Loucy (cell line): ENCODE data around the gene AKAP1.

Source experiments
- H2AFZ ChIP-seq: fragments of 200-600 bp; sonication (generic); 2 replicates; pipeline ENCODE4 v1.6.0; 2016; ENCODE audit warnings: antibody characterized with exemption, mild to moderate bottlenecking, low read length, moderate library complexity
- H3F3A ChIP-seq: fragments of 200-600 bp; 2 replicates; pipeline ENCODE4 v1.6.0; 2016; ENCODE audit warnings: antibody characterized with exemption, low read depth, mild to moderate bottlenecking
- H3K27me3 ChIP-seq: fragments of 200-600 bp; sonication (generic); 2 replicates; pipeline ENCODE4 v1.6.1; 2014; ENCODE audit warnings: low read length, mild to moderate bottlenecking; ENCODE audit not compliant: insufficient read depth, poor library complexity, severe bottlenecking
- H3K36me3 ChIP-seq: fragments of 200-600 bp; sonication (generic); 2 replicates; pipeline ENCODE4 v1.6.1; 2016; ENCODE audit warnings: low read length; ENCODE audit not compliant: insufficient read depth
- H3K4me1 ChIP-seq: fragments of 200-600 bp; sonication (generic); 2 replicates; pipeline ENCODE4 v1.5.1; 2014; ENCODE audit warnings: low read length, mild to moderate bottlenecking; ENCODE audit not compliant: insufficient read depth, poor library complexity, severe bottlenecking
- H3K4me2 ChIP-seq: fragments of 200-600 bp; sonication (generic); 2 replicates; pipeline ENCODE4 v1.6.0; 2014; ENCODE audit warnings: antibody characterized with exemption, low read length, low read depth, mild to moderate bottlenecking; ENCODE audit not compliant: poor library complexity, severe bottlenecking
- H3K4me3 ChIP-seq: fragments of 200-600 bp; sonication (generic); 2 replicates; pipeline ENCODE4 v1.5.1; 2014; ENCODE audit warnings: low read length, mild to moderate bottlenecking, mixed read lengths; ENCODE audit not compliant: poor library complexity, severe bottlenecking
- H3K79me2 ChIP-seq: fragments of 200-600 bp; sonication (generic); 2 replicates; pipeline ENCODE4 v1.6.1; 2014; ENCODE audit warnings: low read length; ENCODE audit not compliant: insufficient read depth
- H3K9ac ChIP-seq: fragments of 200-600 bp; sonication (generic); 2 replicates; pipeline ENCODE4 v1.6.0; 2014; ENCODE audit warnings: mild to moderate bottlenecking, low read depth, low read length, moderate library complexity; ENCODE audit not compliant: poor library complexity, severe bottlenecking
- H3K9me2 ChIP-seq: fragments of 200-600 bp; sonication (generic); replicated peaks from 2 replicates; pipeline ENCODE4 v1.6.1; 2016; ENCODE audit warnings: low read depth, low read length, mixed read lengths
- H3K9me3 ChIP-seq: fragments of 200-600 bp; sonication (generic); 2 replicates; pipeline ENCODE4 v1.6.1; 2014; ENCODE audit warnings: mild to moderate bottlenecking, antibody characterized with exemption, low read length, low read depth; ENCODE audit not compliant: insufficient read depth
- H4K20me1 ChIP-seq: fragments of 200-600 bp; sonication (generic); 2 replicates; pipeline ENCODE4 v1.6.0; 2014; ENCODE audit warnings: antibody characterized with exemption, low read length, mild to moderate bottlenecking; ENCODE audit not compliant: insufficient read depth, poor library complexity, severe bottlenecking
- CTCF ChIP-seq: fragments of 200-600 bp; sonication (generic); conservative IDR thresholded peaks from 2 replicates; pipeline ENCODE4 v1.5.1; 2014; ENCODE audit warnings: mild to moderate bottlenecking, antibody characterized with exemption, low read length
- EZH2phosphoT487 ChIP-seq: fragments of 200-600 bp; IDR thresholded peaks from 2 replicates; pipeline ENCODE4 v1.6.1; 2018; ENCODE audit warnings: antibody characterized with exemption, mild to moderate bottlenecking, moderate library complexity, borderline replicate concordance

The AKAP1 gene

DNA sequence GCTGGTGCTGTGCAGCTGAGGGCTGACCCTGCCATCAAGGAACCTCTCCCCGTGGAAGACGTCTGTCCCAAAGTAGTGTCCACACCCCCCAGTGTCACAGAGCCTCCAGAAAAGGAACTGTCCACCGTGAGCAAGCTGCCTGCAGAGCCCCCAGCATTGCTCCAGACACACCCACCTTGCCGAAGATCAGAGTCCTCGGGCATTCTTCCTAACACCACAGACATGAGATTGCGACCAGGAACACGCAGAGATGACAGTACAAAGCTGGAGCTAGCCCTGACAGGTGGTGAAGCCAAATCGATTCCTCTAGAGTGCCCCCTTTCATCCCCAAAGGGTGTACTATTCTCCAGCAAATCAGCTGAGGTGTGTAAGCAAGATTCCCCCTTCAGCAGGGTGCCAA is 20.5 kb downstream of the AKAP1 start:
- peaks cover 5% of the 10 kb centered on the region for H4K20me1 ChIP-seq
- no peaks in the 10 kb centered on the region for H3K9me2 ChIP-seq
- no peak overlapping the region for H3K9ac ChIP-seq
- H3K79me2 ChIP-seq, result peaks cover 33% of the 10 kb centered on the region; the same call in 1 of the 2 replicates
- no peak overlapping the region for H3K4me3 ChIP-seq
- H2AFZ ChIP-seq, result no peak overlapping the region
- H3K4me1 ChIP-seq, result no peaks in the 10 kb centered on the region
- TF ChIP-seq EZH2phosphoT487 (no peak), CTCF (no peak)
- H3K27me3 ChIP-seq, result no peaks in the 10 kb centered on the region
- H3F3A ChIP-seq, result no peaks in the 10 kb centered on the region
- no peak overlapping the region for H3K4me2 ChIP-seq
- no peaks in the 10 kb centered on the region for H3K9me3 ChIP-seq
- peaks cover 25% of the 10 kb centered on the region; the same call in 1 of the 2 replicates for H3K36me3 ChIP-seq

DNA sequence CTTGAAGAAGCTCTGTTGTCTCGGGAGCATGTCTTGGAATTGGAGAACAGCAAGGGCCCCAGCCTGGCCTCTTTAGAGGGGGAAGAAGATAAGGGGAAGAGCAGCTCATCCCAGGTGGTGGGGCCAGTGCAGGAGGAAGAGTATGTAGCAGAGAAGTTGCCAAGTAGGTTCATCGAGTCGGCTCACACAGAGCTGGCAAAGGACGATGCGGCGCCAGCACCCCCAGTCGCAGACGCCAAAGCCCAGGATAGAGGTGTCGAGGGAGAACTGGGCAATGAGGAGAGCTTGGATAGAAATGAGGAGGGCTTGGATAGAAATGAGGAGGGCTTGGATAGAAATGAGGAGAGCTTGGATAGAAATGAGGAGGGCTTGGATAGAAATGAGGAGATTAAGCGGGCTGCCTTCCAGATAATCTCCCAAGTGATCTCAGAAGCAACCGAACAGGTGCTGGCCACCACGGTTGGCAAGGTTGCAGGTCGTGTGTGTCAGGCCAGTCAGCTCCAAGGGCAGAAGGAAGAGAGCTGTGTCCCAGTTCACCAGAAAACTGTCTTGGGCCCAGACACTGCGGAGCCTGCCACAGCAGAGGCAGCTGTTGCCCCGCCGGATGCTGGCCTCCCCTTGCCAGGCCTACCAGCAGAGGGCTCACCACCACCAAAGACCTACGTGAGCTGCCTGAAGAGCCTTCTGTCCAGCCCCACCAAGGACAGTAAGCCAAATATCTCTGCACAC is 21.2 kb downstream of the AKAP1 start:
- peaks cover 31% of the 10 kb centered on the region; the same call in 1 of the 2 replicates for H3K36me3 ChIP-seq
- H3K27me3 ChIP-seq, result no peaks in the 10 kb centered on the region

GRCh38 chr17:57106836-57107497 is 21.9 kb downstream of the AKAP1 start:
- Histone ChIP-seq H3K4me2 (no peak overlapping the region), H2AFZ (no peak overlapping the region), H3K36me3 (peaks cover 38% of the 10 kb centered on the region; the same call in 1 of the 2 replicates), H3F3A (no peaks in the 10 kb centered on the region), H3K9me2 (no peaks in the 10 kb centered on the region), H3K9ac (no peak overlapping the region), H3K79me2 (peaks cover 22% of the 10 kb centered on the region; the same call in 1 of the 2 replicates), H3K4me1 (no peaks in the 10 kb centered on the region), H3K4me3 (no peak overlapping the region), H3K9me3 (no peaks in the 10 kb centered on the region), H4K20me1 (peaks cover 4% of the 10 kb centered on the region), H3K27me3 (no peaks in the 10 kb centered on the region)
- TF ChIP-seq CTCF (no peak; the same call in 1 of the 2 replicates), EZH2phosphoT487 (no peak)

More for the DNA sequence above, 21.2 kb downstream of the AKAP1 start:
- Histone ChIP-seq H3K9me2 (no peaks in the 10 kb centered on the region), H2AFZ (no peak overlapping the region), H3K9me3 (no peaks in the 10 kb centered on the region), H3K9ac (no peak overlapping the region), H3K4me1 (no peaks in the 10 kb centered on the region), H3K79me2 (peaks cover 29% of the 10 kb centered on the region; the same call in 1 of the 2 replicates), H3K4me2 (no peak overlapping the region), H3K4me3 (no peak overlapping the region), H4K20me1 (peaks cover 5% of the 10 kb centered on the region), H3F3A (no peaks in the 10 kb centered on the region)
- TF ChIP-seq CTCF, result peak; percentile 56
- TF ChIP-seq EZH2phosphoT487, result no peak
